Fibroblast of lung (primary cell): Measurements from ENCODE around the gene G6PC3. TPM values are rescaled to one million over a fixed set of nuclear protein-coding genes. Genes with fewer than 3 reads are reported as not detected.

Source experiments
- DNase-seq, 2 donors: peaks; one replicate each; pipeline versions ENCODE4 v3.0.0 to v3.0.0-alpha.2; 2010; ENCODE audit warnings: low read depth in 2 of 2
- H2AFZ ChIP-seq: 2 replicates; pipeline ENCODE4 v1.5.1; 2012; ENCODE audit warnings: low read length, control low read depth, inconsistent platforms
- H3K27ac ChIP-seq: 2 replicates; pipeline ENCODE4 v1.5.1; 2011; ENCODE audit warnings: low read length, control low read depth; ENCODE audit not compliant: insufficient read depth
- H3K27me3 ChIP-seq: 2 replicates; pipeline ENCODE4 v1.5.1; 2011; ENCODE audit warnings: mild to moderate bottlenecking, low read length; ENCODE audit not compliant: control insufficient read depth, insufficient read depth
- H3K36me3 ChIP-seq: 2 replicates; pipeline ENCODE4 v1.5.1; 2011; ENCODE audit warnings: low read length; ENCODE audit not compliant: control insufficient read depth, insufficient read depth
- H3K4me1 ChIP-seq: 2 replicates; pipeline ENCODE4 v1.5.1; 2011; ENCODE audit warnings: low read length; ENCODE audit not compliant: control insufficient read depth, insufficient read depth; ENCODE audit errors: extremely low read depth
- H3K4me2 ChIP-seq: 2 replicates; pipeline ENCODE4 v1.5.1; 2011; ENCODE audit warnings: low read length, control low read depth; ENCODE audit not compliant: insufficient read depth; ENCODE audit errors: extremely low read depth
- H3K4me3 ChIP-seq, 4 experiments: fragments of 200-600 bp in 1 of 4; sonication (generic) in 1 of 4; replicated peaks in 1 of 4; 2 replicates each; pipeline ENCODE4 v1.5.1; 2011 to 2016; ENCODE audit warnings: low read length in 4 of 4, low read depth in 3 of 4, mild to moderate bottlenecking in 3 of 4, control low read depth in 2 of 4, inconsistent platforms in 1 of 4, mixed read lengths in 1 of 4; ENCODE audit not compliant: insufficient read depth in 1 of 4; ENCODE audit errors: control extremely low read depth in 1 of 4
- H3K79me2 ChIP-seq: 2 replicates; pipeline ENCODE4 v1.5.1; 2012; ENCODE audit warnings: mild to moderate bottlenecking, low read length, inconsistent platforms; ENCODE audit not compliant: control insufficient read depth, insufficient read depth
- H3K9ac ChIP-seq: 2 replicates; pipeline ENCODE4 v1.5.1; 2011; ENCODE audit warnings: mild to moderate bottlenecking, low read length, control low read depth; ENCODE audit not compliant: insufficient read depth
- H3K9me3 ChIP-seq: 2 replicates; pipeline ENCODE4 v1.5.1; 2012; ENCODE audit warnings: low read depth, low read length; ENCODE audit not compliant: control insufficient read depth, insufficient read depth
- H4K20me1 ChIP-seq: 2 replicates; pipeline ENCODE4 v1.5.1; 2011; ENCODE audit warnings: low read length; ENCODE audit not compliant: control insufficient read depth, insufficient read depth; ENCODE audit errors: extremely low read depth
- EZH2 ChIP-seq: IDR thresholded peaks from 2 replicates; pipeline ENCODE4 v1.5.1; 2012; ENCODE audit warnings: low read length, control low read depth, mild to moderate bottlenecking; ENCODE audit errors: missing control alignments
- polyA plus RNA-seq, 2 donors: library from polyadenylated mRNA; depleted of rRNA in 1 of 2; stranded (reverse) in 1 of 2; unstranded in 1 of 2; fragments of >200 nt; gene quantifications; 2 replicates each; pipeline ENCODE4 v1.2.1, GENCODE V29; 2011 to 2012; ENCODE audit warnings: missing spikeins in 1 of 2
- total RNA-seq: library from RNA; depleted of rRNA; stranded (reverse); fragments of >200 nt; gene quantifications from 2 replicates; pipeline ENCODE4 v1.2.1, GENCODE V29; 2014
- TF ChIP-seq, protein P1 (sequence below), 2 donors: IDR thresholded peaks in 1 of 2; conservative IDR thresholded peaks in 1 of 2; 1 replicate in 1 of 2; 2 replicates in 1 of 2; pipeline ENCODE4 v1.5.1; 2011 to 2012; ENCODE audit warnings: low read length in 2 of 2, control low read depth in 1 of 2, inconsistent platforms in 1 of 2, low read depth in 1 of 2, mild to moderate bottlenecking in 1 of 2

The G6PC3 gene
- total and polyA plus RNA-seq, 2 donors (not counting 1 experiment from before 2014, with no cell fraction given) = 40.0 to 76.1 TPM

DNA sequence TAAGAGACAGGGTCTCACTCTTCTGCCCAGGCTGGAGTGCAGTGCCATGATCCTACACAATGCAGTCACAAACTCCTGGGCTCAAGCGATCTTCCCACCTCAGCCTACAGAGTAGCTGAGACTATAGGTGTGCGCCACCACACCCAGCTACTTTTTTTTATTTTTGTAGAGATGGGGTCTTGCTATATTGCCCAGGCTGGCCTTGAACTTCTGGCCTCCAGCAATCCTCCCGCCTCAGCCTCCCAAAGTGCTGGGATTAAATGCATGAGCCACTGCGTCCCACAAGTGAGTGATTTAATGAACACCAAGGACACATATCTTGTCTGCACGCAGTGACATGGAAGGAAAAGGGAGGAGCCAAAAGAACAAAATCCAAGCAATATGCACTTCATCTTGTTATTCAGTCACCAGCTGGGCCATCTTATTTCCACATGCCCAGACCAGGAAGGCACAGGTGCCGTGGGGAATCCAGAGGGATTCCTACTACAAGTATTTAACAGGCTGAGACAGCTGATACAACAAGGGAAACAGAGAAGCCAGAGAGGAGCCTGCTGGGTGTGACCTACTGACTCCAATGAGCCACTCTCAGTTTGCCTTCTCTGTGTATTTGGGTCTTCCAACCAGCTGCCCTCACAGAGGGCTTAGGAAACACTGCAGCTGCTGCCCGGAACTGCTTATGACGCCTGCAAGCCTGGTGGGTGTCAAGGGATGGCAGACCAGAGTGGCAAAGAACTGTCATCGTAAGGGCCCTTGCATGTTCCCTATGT lies 21.1 kb upstream of the G6PC3 start:
- no peak for DNase-seq
- Histone ChIP-seq H3K9ac (no peak overlapping the region), H3K27ac (no peak overlapping the region), H4K20me1 (no peaks in the 10 kb centered on the region), H3K79me2 (peaks cover 34% of the 10 kb centered on the region), H3K4me3 (no peak overlapping the region), H3K36me3 (peaks cover 7% of the 10 kb centered on the region), H3K27me3 (no peaks in the 10 kb centered on the region), H3K9me3 (no peaks in the 10 kb centered on the region), H2AFZ (no peak overlapping the region), H3K4me2 (no peak overlapping the region), H3K4me1 (peaks cover 2% of the 10 kb centered on the region)
- TF ChIP-seq EZH2 = no peak
- TF ChIP-seq, protein P1, sequence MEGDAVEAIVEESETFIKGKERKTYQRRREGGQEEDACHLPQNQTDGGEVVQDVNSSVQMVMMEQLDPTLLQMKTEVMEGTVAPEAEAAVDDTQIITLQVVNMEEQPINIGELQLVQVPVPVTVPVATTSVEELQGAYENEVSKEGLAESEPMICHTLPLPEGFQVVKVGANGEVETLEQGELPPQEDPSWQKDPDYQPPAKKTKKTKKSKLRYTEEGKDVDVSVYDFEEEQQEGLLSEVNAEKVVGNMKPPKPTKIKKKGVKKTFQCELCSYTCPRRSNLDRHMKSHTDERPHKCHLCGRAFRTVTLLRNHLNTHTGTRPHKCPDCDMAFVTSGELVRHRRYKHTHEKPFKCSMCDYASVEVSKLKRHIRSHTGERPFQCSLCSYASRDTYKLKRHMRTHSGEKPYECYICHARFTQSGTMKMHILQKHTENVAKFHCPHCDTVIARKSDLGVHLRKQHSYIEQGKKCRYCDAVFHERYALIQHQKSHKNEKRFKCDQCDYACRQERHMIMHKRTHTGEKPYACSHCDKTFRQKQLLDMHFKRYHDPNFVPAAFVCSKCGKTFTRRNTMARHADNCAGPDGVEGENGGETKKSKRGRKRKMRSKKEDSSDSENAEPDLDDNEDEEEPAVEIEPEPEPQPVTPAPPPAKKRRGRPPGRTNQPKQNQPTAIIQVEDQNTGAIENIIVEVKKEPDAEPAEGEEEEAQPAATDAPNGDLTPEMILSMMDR (conservative IDR thresholded peaks at IDR 0.05 in 1 of 2, IDR thresholded peaks at IDR 0.05 in 1 of 2; ENCODE audit: low read depth in 1 of 2, low read length in 2 of 2) = no peak

DNA sequence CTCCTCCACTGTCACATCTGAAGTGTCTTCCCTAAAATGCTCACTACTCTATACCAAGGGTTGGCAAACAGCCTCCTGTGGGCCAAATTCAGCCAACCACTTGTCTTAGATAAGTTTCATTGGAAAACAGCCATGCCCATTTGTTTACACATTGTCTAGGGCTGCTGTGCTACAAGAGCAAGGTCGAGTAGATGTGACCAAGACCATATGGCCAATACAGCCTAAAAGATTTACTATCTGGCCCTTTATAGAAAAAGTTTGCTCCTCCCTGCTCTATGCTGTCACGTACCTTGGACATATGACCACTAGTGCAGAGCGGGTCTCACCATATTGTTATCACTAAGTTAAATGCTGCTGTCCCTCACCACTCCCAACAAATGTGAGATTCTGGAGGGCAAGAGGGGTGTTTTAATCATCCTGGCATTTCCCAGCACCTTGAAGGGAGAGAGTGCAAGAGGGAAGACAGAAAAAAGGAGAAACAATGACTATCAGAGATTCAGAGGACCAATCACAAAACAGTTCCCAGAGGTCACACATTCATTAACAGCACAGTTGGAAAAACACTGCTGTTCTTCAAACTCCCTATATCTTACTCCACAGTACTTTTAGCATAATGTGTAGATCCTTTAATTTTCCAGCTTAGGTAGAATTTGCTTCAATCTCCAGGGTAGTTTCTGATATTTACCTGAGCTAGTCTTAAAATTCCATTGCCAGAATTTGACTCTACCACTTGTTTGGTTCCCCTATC lies 17.2 kb upstream of the G6PC3 start:
- no peaks in the 10 kb centered on the region for H3K9me3 ChIP-seq
- H3K4me1 ChIP-seq = no peaks in the 10 kb centered on the region
- no peak overlapping the region for H2AFZ ChIP-seq
- peaks cover 49% of the 10 kb centered on the region for H3K79me2 ChIP-seq
- H3K9ac ChIP-seq = no peak overlapping the region
- DNase-seq = peak in 1 of 2 donors; percentile 19
- no peak overlapping the region for H3K4me3 ChIP-seq
- H3K4me2 ChIP-seq = no peak overlapping the region
- no peaks in the 10 kb centered on the region for H3K27me3 ChIP-seq
- no peak overlapping the region for H3K27ac ChIP-seq
- no peaks in the 10 kb centered on the region for H4K20me1 ChIP-seq
- TF ChIP-seq EZH2 = no peak
- TF ChIP-seq, protein P1 (conservative IDR thresholded peaks at IDR 0.05 in 1 of 2, IDR thresholded peaks at IDR 0.05 in 1 of 2; ENCODE audit: low read depth in 1 of 2, low read length in 2 of 2) = no peak
- H3K36me3 ChIP-seq = peaks cover 8% of the 10 kb centered on the region

DNA sequence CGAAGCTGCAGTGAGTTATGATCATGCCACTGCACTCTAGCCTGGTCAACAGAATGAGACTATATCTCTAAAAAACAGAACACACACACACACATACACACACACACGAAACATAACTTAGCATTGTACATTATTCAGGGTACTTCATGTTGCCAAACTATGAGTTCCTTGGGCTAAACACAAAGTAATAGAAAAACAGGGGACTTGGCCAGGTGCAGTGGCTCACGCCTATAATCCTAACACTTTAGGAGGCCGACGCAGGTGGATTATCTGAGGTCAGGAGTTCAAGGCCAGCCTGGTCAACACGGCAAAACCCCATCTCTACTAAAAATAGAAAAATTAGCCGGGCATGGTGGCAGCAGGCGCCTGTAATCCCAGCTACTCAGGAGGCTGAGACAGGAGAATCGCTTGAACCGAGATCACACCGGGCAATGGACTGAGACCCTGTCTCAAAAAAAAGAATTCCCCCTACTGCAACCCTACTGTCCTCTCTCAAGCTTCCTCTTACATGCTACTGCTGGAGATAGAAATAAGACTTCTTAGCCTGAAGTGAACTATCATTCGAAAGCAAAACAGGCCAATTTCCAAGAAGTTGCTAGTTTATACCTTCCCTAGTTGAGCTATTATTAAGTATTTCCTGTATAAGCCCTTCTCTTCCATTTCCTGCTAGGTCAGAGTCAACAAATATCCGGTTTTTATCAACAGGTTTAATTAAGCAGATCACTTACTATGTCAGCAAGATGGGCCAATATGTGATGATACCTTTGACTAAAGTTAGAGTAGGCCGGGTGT lies 11.2 kb upstream of the G6PC3 start:
- Histone ChIP-seq H3K4me3 (no peak overlapping the region), H3K4me1 (peaks cover 3% of the 10 kb centered on the region), H3K79me2 (peaks cover 76% of the 10 kb centered on the region), H3K27ac (no peak overlapping the region), H4K20me1 (peaks cover 2% of the 10 kb centered on the region), H2AFZ (no peak overlapping the region), H3K27me3 (no peaks in the 10 kb centered on the region), H3K4me2 (no peak overlapping the region), H3K9me3 (no peaks in the 10 kb centered on the region), H3K9ac (no peak overlapping the region), H3K36me3 (peaks cover 15% of the 10 kb centered on the region)
- DNase-seq = no peak
- TF ChIP-seq EZH2 = no peak
- TF ChIP-seq, protein P1 (conservative IDR thresholded peaks at IDR 0.05 in 1 of 2, IDR thresholded peaks at IDR 0.05 in 1 of 2; ENCODE audit: low read depth in 1 of 2, low read length in 2 of 2) = no peak
